ENCODE results near the gene SCLY. TPM values are rescaled to one million over a fixed set of nuclear protein-coding genes. Genes with fewer than 3 reads are reported as not detected.

SCLY gene
- total and polyA plus RNA-seq, 5 experiments from 2014 or later, result 10.8 to 31.2 (median 17.1) TPM

GRCh38 chr2:238123991-238124470 lies 63.2 kb downstream of the SCLY start:
- H3K27ac Mint-ChIP-seq, result peak overlapping the region in 1 of 10 donors; percentile 8
- POLR2A ChIA-PET, result no interaction called here
- no peaks in the 10 kb centered on the region for H3K9me3 Mint-ChIP-seq
- no peak for DNase-seq
- H3K4me1 Mint-ChIP-seq, result no peaks in the 10 kb centered on the region
- H3K27me3 Mint-ChIP-seq, result peaks cover 0 to 2% (median 0%) of the 10 kb centered on the region in 5 donors
- H3K4me3 Mint-ChIP-seq, result no peak overlapping the region
- H3K36me3 Mint-ChIP-seq, result no peaks in the 10 kb centered on the region
- no peak for ATAC-seq

GRCh38 chr2:238124488-238125126 lies 63.8 kb downstream of the SCLY start:
- H3K36me3 Mint-ChIP-seq, result no peaks in the 10 kb centered on the region
- no peak for ATAC-seq
- POLR2A ChIA-PET, result no interaction called here

GRCh38 chr2:238125127-238125885 lies 64.5 kb downstream of the SCLY start:
- H3K36me3 Mint-ChIP-seq, result no peaks in the 10 kb centered on the region
- ATAC-seq (no peak), DNase-seq (no peak)
- H3K4me3 Mint-ChIP-seq, result no peak overlapping the region
- POLR2A ChIA-PET, result no interaction called here
- H3K27me3 Mint-ChIP-seq, result no peaks in the 10 kb centered on the region
- no peaks in the 10 kb centered on the region for H3K4me1 Mint-ChIP-seq
- H3K27ac Mint-ChIP-seq, result no peak overlapping the region
- no peaks in the 10 kb centered on the region for H3K9me3 Mint-ChIP-seq

More at GRCh38 chr2:238124488-238125126, 63.8 kb downstream of the SCLY start:
- no peak overlapping the region for H3K4me3 Mint-ChIP-seq
- no peaks in the 10 kb centered on the region for H3K9me3 Mint-ChIP-seq
- no peaks in the 10 kb centered on the region for H3K4me1 Mint-ChIP-seq
- DNase-seq, result no peak
- peak overlapping the region in 2 of 10 donors; percentile 8 to 29 for H3K27ac Mint-ChIP-seq
- no peaks in the 10 kb centered on the region for H3K27me3 Mint-ChIP-seq

GRCh38 chr2:238126338-238126737 lies 65.5 kb downstream of the SCLY start:
- no peak for DNase-seq
- no peaks in the 10 kb centered on the region for H3K4me1 Mint-ChIP-seq
- ATAC-seq, result no peak
- no peaks in the 10 kb centered on the region for H3K36me3 Mint-ChIP-seq
- H3K27ac Mint-ChIP-seq, result no peak overlapping the region
- no peaks in the 10 kb centered on the region for H3K27me3 Mint-ChIP-seq
- POLR2A ChIA-PET, result no interaction called here
- H3K9me3 Mint-ChIP-seq, result no peaks in the 10 kb centered on the region
- no peak overlapping the region for H3K4me3 Mint-ChIP-seq

GRCh38 chr2:238126775-238127164 lies 66.0 kb downstream of the SCLY start:
- POLR2A ChIA-PET, result no interaction called here
- Mint-ChIP-seq H3K4me1 (no peaks in the 10 kb centered on the region), H3K27me3 (no peaks in the 10 kb centered on the region), H3K36me3 (no peaks in the 10 kb centered on the region), H3K4me3 (no peak overlapping the region), H3K27ac (no peak overlapping the region), H3K9me3 (no peaks in the 10 kb centered on the region)
- DNase-seq (no peak), ATAC-seq (no peak)

- POLR2A ChIA-PET, result no interaction called here
- no peak overlapping the region for H3K27ac Mint-ChIP-seq
- no peak for ATAC-seq
These were observed 66.6 kb downstream of the SCLY start for GRCh38 chr2:238127165-238128060.

GRCh38 chr2:238128061-238128440 lies 67.2 kb downstream of the SCLY start:
- H3K4me1 Mint-ChIP-seq, result no peaks in the 10 kb centered on the region
- no peak for ATAC-seq
- POLR2A ChIA-PET, result no interaction called here
- DNase-seq, result no peak
- no peaks in the 10 kb centered on the region for H3K36me3 Mint-ChIP-seq
- H3K27me3 Mint-ChIP-seq, result no peaks in the 10 kb centered on the region
- H3K4me3 Mint-ChIP-seq, result peak overlapping the region in 1 of 10 donors; percentile 21
- H3K27ac Mint-ChIP-seq, result no peak overlapping the region
- no peaks in the 10 kb centered on the region for H3K9me3 Mint-ChIP-seq

More at GRCh38 chr2:238127165-238128060, 66.6 kb downstream of the SCLY start:
- DNase-seq, result peak in 1 of 10 donors; percentile 1
- H3K4me3 Mint-ChIP-seq, result peak overlapping the region in 1 of 10 donors; percentile 21
- no peaks in the 10 kb centered on the region for H3K4me1 Mint-ChIP-seq
- H3K36me3 Mint-ChIP-seq, result no peaks in the 10 kb centered on the region
- no peaks in the 10 kb centered on the region for H3K27me3 Mint-ChIP-seq
- H3K9me3 Mint-ChIP-seq, result no peaks in the 10 kb centered on the region

GRCh38 chr2:238128534-238129001 lies 67.8 kb downstream of the SCLY start:
- Mint-ChIP-seq H3K27me3 (no peaks in the 10 kb centered on the region), H3K4me1 (no peaks in the 10 kb centered on the region), H3K4me3 (no peak overlapping the region), H3K27ac (no peak overlapping the region), H3K36me3 (no peaks in the 10 kb centered on the region), H3K9me3 (no peaks in the 10 kb centered on the region)
- no peak for ATAC-seq
- POLR2A ChIA-PET, result no interaction called here
- no peak for DNase-seq

GRCh38 chr2:238129166-238130010 lies 68.6 kb downstream of the SCLY start:
- H3K4me3 Mint-ChIP-seq, result no peak overlapping the region
- H3K4me1 Mint-ChIP-seq, result no peaks in the 10 kb centered on the region
- no peak for ATAC-seq
- DNase-seq, result peak in 1 of 10 donors; percentile 2
- no peaks in the 10 kb centered on the region for H3K9me3 Mint-ChIP-seq
- H3K36me3 Mint-ChIP-seq, result no peaks in the 10 kb centered on the region
- POLR2A ChIA-PET, result no interaction called here
- no peaks in the 10 kb centered on the region for H3K27me3 Mint-ChIP-seq
- H3K27ac Mint-ChIP-seq, result no peak overlapping the region

- Mint-ChIP-seq H3K9me3 (no peaks in the 10 kb centered on the region), H3K4me3 (no peak overlapping the region), H3K36me3 (no peaks in the 10 kb centered on the region), H3K27ac (no peak overlapping the region), H3K4me1 (no peaks in the 10 kb centered on the region), H3K27me3 (no peaks in the 10 kb centered on the region)
- POLR2A ChIA-PET, result no interaction called here
- no peak for ATAC-seq
- DNase-seq, result peak in 1 of 10 donors; percentile 4
These were observed 69.4 kb downstream of the SCLY start for GRCh38 chr2:238130111-238130695.

GRCh38 chr2:238130696-238131628 lies 70.2 kb downstream of the SCLY start:
- Mint-ChIP-seq H3K4me3 (no peak overlapping the region), H3K36me3 (no peaks in the 10 kb centered on the region), H3K27ac (no peak overlapping the region), H3K27me3 (no peaks in the 10 kb centered on the region), H3K9me3 (no peaks in the 10 kb centered on the region), H3K4me1 (no peaks in the 10 kb centered on the region)
- ATAC-seq (no peak), DNase-seq (peak in 1 of 10 donors; percentile 6)
- POLR2A ChIA-PET, result no interaction called here
